ENCODE data around the gene SYCN. TPM values are rescaled to one million over a fixed set of nuclear protein-coding genes. Genes with fewer than 3 reads are reported as not detected.

The SYCN gene
- total RNA-seq, 4 donors from 2014 or later = not detected

DNA sequence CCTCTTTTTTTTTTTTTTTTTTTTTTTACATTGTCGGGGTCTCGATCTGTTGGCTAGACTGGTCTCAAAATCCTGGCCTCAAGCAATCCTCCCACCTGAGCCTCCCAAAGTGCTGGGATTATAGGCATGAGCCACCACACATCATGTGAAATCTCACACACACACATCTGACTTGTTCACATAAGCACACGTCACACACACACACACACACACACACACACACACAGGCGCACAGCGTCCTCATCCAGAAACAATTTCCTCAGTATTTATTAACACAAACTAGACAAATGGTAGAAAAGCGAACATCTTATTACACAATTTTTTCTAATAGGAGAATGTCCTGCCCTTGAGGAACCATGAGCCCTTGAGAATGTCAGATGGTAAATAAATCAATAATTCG is 5.1 kb upstream of the SYCN start:
- Histone ChIP-seq H3K27me3 (no peaks in the 10 kb centered on the region), H3K27ac (no peak overlapping the region), H3K4me1 (no peaks in the 10 kb centered on the region), H3K36me3 (no peaks in the 10 kb centered on the region), H3K4me3 (no peak overlapping the region), H3K9me3 (no peaks in the 10 kb centered on the region)
- no peak for DNase-seq
- TF ChIP-seq POLR2A (IDR thresholded peaks at IDR 0.05) (no peak), CTCF (IDR thresholded peaks at IDR 0.05) (no peak)
- intact Hi-C loops (cut with DNase I; ENCODE audit: low total_unique reads) = no loop called here

DNA sequence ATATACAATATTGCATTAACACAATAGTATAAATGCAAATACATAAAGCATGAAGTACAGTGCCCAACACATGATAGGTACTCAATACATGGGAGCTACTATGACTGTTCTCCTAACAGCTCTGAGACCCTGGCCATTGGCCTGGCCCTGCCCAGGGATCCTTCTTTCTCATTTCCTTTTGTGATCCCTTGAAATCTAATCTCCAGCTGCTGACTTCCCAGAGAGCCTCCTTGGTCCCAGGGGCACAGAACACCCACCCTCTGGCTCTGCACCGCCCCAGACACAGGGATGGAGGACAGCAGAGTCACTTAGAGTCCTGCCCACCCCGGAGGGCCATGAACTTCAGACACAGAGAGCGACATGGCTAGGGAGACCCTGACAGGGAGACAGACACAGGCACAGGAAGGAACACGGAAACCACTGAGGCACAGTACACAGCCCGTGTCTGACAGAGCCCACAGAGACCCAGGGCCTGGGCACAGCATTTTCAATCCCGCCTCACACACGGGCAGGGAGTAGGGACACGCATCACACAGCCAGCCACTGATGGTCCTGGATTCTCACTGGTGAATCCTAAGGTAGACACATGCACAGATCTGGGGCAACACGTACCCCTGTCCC is 4.2 kb upstream of the SYCN start:
- Histone ChIP-seq H3K4me3 (no peak overlapping the region), H3K36me3 (no peaks in the 10 kb centered on the region), H3K4me1 (no peaks in the 10 kb centered on the region), H3K27me3 (no peaks in the 10 kb centered on the region), H3K27ac (no peak overlapping the region), H3K9me3 (no peaks in the 10 kb centered on the region)
- no peak for DNase-seq
- intact Hi-C loops (cut with DNase I; ENCODE audit: low total_unique reads) = no loop called here
- TF ChIP-seq POLR2A (IDR thresholded peaks at IDR 0.05) = no peak

GRCh38 chr19:39207293-39207836 is 3.3 kb upstream of the SYCN start:
- no peaks in the 10 kb centered on the region for H3K9me3 ChIP-seq
- no peaks in the 10 kb centered on the region for H3K36me3 ChIP-seq
- H3K27ac ChIP-seq = no peak overlapping the region
- TF ChIP-seq CTCF (IDR thresholded peaks at IDR 0.05) = no peak
- no peaks in the 10 kb centered on the region for H3K4me1 ChIP-seq
- intact Hi-C loops (cut with DNase I; ENCODE audit: low total_unique reads) = no loop called here
- H3K4me3 ChIP-seq = no peak overlapping the region
- no peaks in the 10 kb centered on the region for H3K27me3 ChIP-seq
- DNase-seq = no peak

DNA sequence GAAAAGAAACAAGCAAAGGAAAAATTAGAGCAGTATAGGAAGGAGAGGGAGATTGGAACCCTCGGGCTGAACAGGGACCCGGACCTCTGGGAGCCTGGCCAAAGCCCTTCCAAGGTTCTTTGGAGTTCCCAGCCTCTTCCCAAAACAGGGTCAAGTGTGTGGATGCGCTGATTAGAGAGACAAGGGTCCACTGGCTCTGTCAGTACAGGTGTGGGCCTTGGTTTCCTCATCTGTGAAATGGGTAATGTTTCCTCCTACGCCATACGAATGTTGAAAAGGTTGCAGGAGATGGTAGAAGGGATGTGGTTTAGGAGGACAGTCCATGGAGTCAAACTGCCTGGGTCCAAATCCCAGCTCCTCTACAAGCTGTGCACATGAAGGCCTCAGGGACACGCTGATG is 2.1 kb upstream of the SYCN start:
- H3K9me3 ChIP-seq = no peaks in the 10 kb centered on the region
- no peak overlapping the region for H3K27ac ChIP-seq
- no peaks in the 10 kb centered on the region for H3K36me3 ChIP-seq
- no peak overlapping the region for H3K4me3 ChIP-seq
- intact Hi-C loops (cut with DNase I; ENCODE audit: low total_unique reads) = no loop called here
- no peaks in the 10 kb centered on the region for H3K27me3 ChIP-seq
- no peaks in the 10 kb centered on the region for H3K4me1 ChIP-seq
- TF ChIP-seq POLR2A (IDR thresholded peaks at IDR 0.05) (no peak), CTCF (IDR thresholded peaks at IDR 0.05) (no peak)
- no peak for DNase-seq

DNA sequence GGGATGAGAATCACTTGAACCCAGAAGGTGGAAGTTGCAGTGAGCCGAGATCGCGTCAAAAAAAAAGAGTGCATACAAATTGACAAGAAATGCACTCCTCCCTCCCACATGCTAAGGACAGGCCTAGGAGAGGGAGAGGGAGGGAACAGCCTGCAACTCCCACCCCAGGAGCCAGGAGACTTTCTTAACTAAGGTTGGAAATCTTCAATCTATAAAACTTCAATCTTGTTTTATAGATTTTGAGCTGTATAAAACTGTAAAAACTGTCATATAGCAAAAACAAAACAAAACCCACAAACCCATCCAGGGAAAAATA is 1.3 kb upstream of the SYCN start:
- no peak for TF ChIP-seq POLR2A (IDR thresholded peaks at IDR 0.05)
- no peak for TF ChIP-seq CTCF (IDR thresholded peaks at IDR 0.05)
- no peak overlapping the region for H3K4me3 ChIP-seq
- no peaks in the 10 kb centered on the region for H3K36me3 ChIP-seq
- no peak overlapping the region for H3K27ac ChIP-seq
- no peaks in the 10 kb centered on the region for H3K27me3 ChIP-seq
- DNase-seq = no peak
- H3K9me3 ChIP-seq = no peaks in the 10 kb centered on the region
- H3K4me1 ChIP-seq = no peaks in the 10 kb centered on the region
- intact Hi-C loops (cut with DNase I; ENCODE audit: low total_unique reads) = no loop called here

DNA sequence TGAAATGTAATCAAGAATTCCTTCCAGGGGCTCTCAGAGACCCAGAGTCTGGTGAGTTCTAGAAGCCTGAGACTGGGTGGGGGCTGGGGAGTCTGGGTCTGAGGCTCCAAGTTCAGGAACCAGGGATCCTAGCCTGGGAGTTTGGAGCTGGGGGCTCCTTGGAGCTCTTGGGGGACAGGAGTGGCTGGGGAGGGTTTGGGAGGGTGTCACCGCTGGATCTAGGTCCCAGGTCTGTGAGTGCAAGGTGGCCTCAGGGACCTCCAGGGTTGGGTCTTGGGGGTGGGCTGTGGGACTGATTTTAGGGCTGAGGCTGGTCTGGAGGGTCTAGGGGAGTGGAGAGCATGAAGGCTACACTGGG is 1.1 kb downstream of the SYCN start:
- no peaks in the 10 kb centered on the region for H3K36me3 ChIP-seq
- H3K4me3 ChIP-seq = no peak overlapping the region
- no peak overlapping the region for H3K27ac ChIP-seq
- DNase-seq = no peak
- no peaks in the 10 kb centered on the region for H3K4me1 ChIP-seq
- H3K27me3 ChIP-seq = peaks cover 0 to 9% of the 10 kb centered on the region in 2 donors
- no peaks in the 10 kb centered on the region for H3K9me3 ChIP-seq
- TF ChIP-seq CTCF (IDR thresholded peaks at IDR 0.05) = no peak
- TF ChIP-seq POLR2A (IDR thresholded peaks at IDR 0.05) = no peak
- intact Hi-C loops (cut with DNase I; ENCODE audit: low total_unique reads) = no loop called here

Data from uterus (tissue), 4 donors.